HL-60 (cell line): Measurements from ENCODE around the gene RFFL.

Experiments used
- DNase-seq, 2 experiments: peaks; one replicate each; pipeline ENCODE4 v3.0.0-alpha.2; 2010 to 2020; ENCODE audit warnings: low read depth in 1 of 2, low spot score in 1 of 2
- H3K27ac ChIP-seq: fragments of 250-450 bp; sonication (Bioruptor Pico); replicated peaks from 2 replicates; pipeline ENCODE4 v1.5.1; 2020; ENCODE audit warnings: mild to moderate bottlenecking, moderate library complexity
- H3K27me3 ChIP-seq: fragments of 250-450 bp; sonication (Bioruptor Pico); 2 replicates; pipeline ENCODE4 v1.5.1; 2021; ENCODE audit warnings: mild to moderate bottlenecking, moderate library complexity; ENCODE audit not compliant: insufficient read depth, poor library complexity, severe bottlenecking
- H3K4me3 ChIP-seq: replicated peaks from 2 replicates; pipeline ENCODE4 v1.5.1; 2011; ENCODE audit warnings: mild to moderate bottlenecking, control low read depth, low read length; ENCODE audit not compliant: insufficient read depth
- CTCF ChIP-seq: IDR thresholded peaks from one replicate; pipeline ENCODE4 v1.5.1; 2011; ENCODE audit warnings: low read length, control low read depth, inconsistent platforms; ENCODE audit not compliant: insufficient read depth
- GABPA ChIP-seq: IDR thresholded peaks from 2 replicates; pipeline ENCODE4 v1.6.1; 2012; ENCODE audit warnings: low read depth
- POLR2AphosphoS5 ChIP-seq: IDR thresholded peaks from 2 replicates; pipeline ENCODE4 v1.6.1; 2012; ENCODE audit warnings: low read depth
- REST ChIP-seq: IDR thresholded peaks from 2 replicates; pipeline ENCODE4 v1.6.1; 2012; ENCODE audit warnings: low read depth; ENCODE audit not compliant: insufficient replicate concordance
- SPI1 ChIP-seq: IDR thresholded peaks from 2 replicates; pipeline ENCODE4 v1.6.1; 2012; ENCODE audit warnings: low read depth, mild to moderate bottlenecking, borderline replicate concordance

The RFFL gene

GRCh38 chr17:35023538-35023937 is 40.0 kb downstream of the RFFL start:
- TF ChIP-seq CTCF (no peak), SPI1 (no peak), POLR2AphosphoS5 (no peak), GABPA (no peak), REST (no peak)
- H3K27ac ChIP-seq = peak overlapping the region; percentile 61; the same call in 1 of the 2 replicates

DNA sequence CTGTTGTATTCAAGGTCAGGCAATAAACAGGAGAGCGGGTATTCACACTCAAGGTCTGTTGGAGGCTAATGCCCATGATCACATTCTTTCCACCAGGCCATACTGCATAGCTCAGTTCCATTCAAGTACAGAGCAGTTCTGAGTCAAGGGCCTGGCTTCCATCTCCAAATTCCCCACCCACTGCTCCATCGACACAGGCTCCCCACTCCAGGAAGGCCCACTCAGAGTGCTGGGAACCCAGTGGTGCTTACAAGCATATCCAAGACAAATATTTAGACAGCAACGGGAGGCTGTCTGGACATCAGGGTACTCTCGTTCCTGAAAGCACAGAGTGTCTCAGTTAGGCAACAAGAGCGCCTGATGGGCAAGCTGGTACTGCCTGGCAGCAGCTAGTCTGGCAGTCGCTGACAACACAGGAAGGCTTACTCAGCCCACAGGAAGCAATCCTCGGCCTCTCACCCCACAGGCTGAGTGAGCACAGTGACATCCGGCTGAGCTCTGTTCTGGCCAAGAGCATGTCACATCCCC is 40.9 kb downstream of the RFFL start:
- H3K27ac ChIP-seq = peak overlapping the region; percentile 61
- DNase-seq = peak; percentile 45 to 88
- no peak for TF ChIP-seq CTCF
- TF ChIP-seq POLR2AphosphoS5 = peak; percentile 55; the same call in 1 of the 2 replicates
- no peak; the same call in 1 of the 2 replicates for TF ChIP-seq GABPA
- no peak overlapping the region for H3K4me3 ChIP-seq
- no peaks in the 10 kb centered on the region for H3K27me3 ChIP-seq

More at GRCh38 chr17:35023538-35023937, 40.0 kb downstream of the RFFL start:
- Histone ChIP-seq H3K4me3 (no peak overlapping the region), H3K27me3 (no peaks in the 10 kb centered on the region)
- DNase-seq = no peak

- Histone ChIP-seq H3K27me3 (no peaks in the 10 kb centered on the region), H3K4me3 (no peak overlapping the region), H3K27ac (peak overlapping the region; percentile 61)
- TF ChIP-seq SPI1 = no peak
- no peak for TF ChIP-seq REST
- no peak for TF ChIP-seq CTCF
- TF ChIP-seq POLR2AphosphoS5 = no peak
- TF ChIP-seq GABPA = no peak
- DNase-seq = no peak
Observed at GRCh38 chr17:35021520-35022380, 41.8 kb downstream of the RFFL start.
